Activated B cell treated with CpG ODN at 0.5 μM for 24 hours (primary cell): ENCODE data around the gene PLCB1. TPM values are rescaled to one million over a fixed set of nuclear protein-coding genes. Genes with fewer than 3 reads are reported as not detected.

Source experiments
- ATAC-seq: fragments of 200-7000 bp; cut with Tn5 transposase; one replicate; pipeline ENCODE4 v1.10.0; 2021; ENCODE audit warnings: low read depth, mild to moderate bottlenecking, moderate library complexity
- CTCF ChIA-PET: fragments of 350-600 bp; sonication (Branson Sonifier 250); formaldehyde crosslinking; loops from one replicate; lab custom pipeline; 2021; ENCODE audit warnings: antibody characterized with exemption; lab: Charles Lee
- POLR2A ChIA-PET: fragments of 350-600 bp; sonication (Branson Sonifier 250); formaldehyde crosslinking; loops from one replicate; lab custom pipeline; 2021; ENCODE audit warnings: antibody characterized with exemption; lab: Charles Lee
- DNase-seq: peaks from one replicate; pipeline ENCODE4 v3.0.0; 2022
- H3K27ac Mint-ChIP-seq: one replicate; pipeline ENCODE4 v1.8.0; 2020; ENCODE audit warnings: mixed read lengths
- H3K27me3 Mint-ChIP-seq: one replicate; pipeline ENCODE4 v1.8.0; 2021; ENCODE audit warnings: mixed read lengths
- H3K36me3 Mint-ChIP-seq: one replicate; pipeline ENCODE4 v1.8.0; 2021; ENCODE audit warnings: low read depth, mixed read lengths
- H3K4me1 Mint-ChIP-seq: one replicate; pipeline ENCODE4 v1.8.0; 2021; ENCODE audit warnings: mixed read lengths
- H3K4me3 Mint-ChIP-seq: one replicate; pipeline ENCODE4 v1.8.0; 2020; ENCODE audit warnings: mild to moderate bottlenecking, mixed read lengths
- H3K9me3 Mint-ChIP-seq: one replicate; pipeline ENCODE4 v1.8.0; 2020; ENCODE audit warnings: mixed read lengths
- CTCF ChIP-seq: fragments of 200-600 bp; IDR thresholded peaks from one replicate; pipeline ENCODE4 v1.8.0; 2022; ENCODE audit warnings: antibody characterized with exemption, mild to moderate bottlenecking
- intact Hi-C: fragments of 100-400 bp; cut with micrococcal nuclease; formaldehyde crosslinking; loops from one replicate; pipeline ENCODE4 v1.15.1; 2024
- total RNA-seq: library from RNA; stranded (reverse); gene quantifications from 2 replicates; pipeline ENCODE4 v1.2.3, GENCODE V29; 2022

PLCB1 gene
- total RNA-seq, 1 donor from 2014 or later, result 0.86 TPM

GRCh38 chr20:8720089-8720488 is 588.0 kb downstream of the PLCB1 start:
- intact Hi-C loops, result no loop called here
- CTCF ChIA-PET, result interaction anchor here (4.0 kb wide), 2 partner anchors 676 to 784 kb away, joined by 55 to 98 read pairs; no protein-coding TSS in a partner anchor
- POLR2A ChIA-PET, result no interaction called here
- H3K27me3 Mint-ChIP-seq, result no peaks in the 10 kb centered on the region
- no peak overlapping the region for H3K27ac Mint-ChIP-seq
- H3K4me3 Mint-ChIP-seq, result no peak overlapping the region
- no peaks in the 10 kb centered on the region for H3K36me3 Mint-ChIP-seq
- H3K9me3 Mint-ChIP-seq, result no peaks in the 10 kb centered on the region
- no peak for DNase-seq
- H3K4me1 Mint-ChIP-seq, result no peaks in the 10 kb centered on the region
- no peak for ATAC-seq
- TF ChIP-seq CTCF, result no peak

- ChIA-PET POLR2A (no interaction called here), CTCF (interaction anchor here (0.7 to 4.0 kb wide), 20 partner anchors 10 to 1955 kb away, joined by 3 to 98 read pairs (median 8); partner anchors contain the start of gene PLCB1)
- no peak overlapping the region for H3K4me3 Mint-ChIP-seq
- ATAC-seq (peak; percentile 31), DNase-seq (no peak)
- no peak for TF ChIP-seq CTCF
- no peaks in the 10 kb centered on the region for H3K27me3 Mint-ChIP-seq
- intact Hi-C loops, result loop anchor here (1.0 kb wide), 2 partner anchors 678 to 741 kb away; no protein-coding TSS in a partner anchor
- H3K4me1 Mint-ChIP-seq, result no peaks in the 10 kb centered on the region
- H3K27ac Mint-ChIP-seq, result no peak overlapping the region
- no peaks in the 10 kb centered on the region for H3K36me3 Mint-ChIP-seq
- no peaks in the 10 kb centered on the region for H3K9me3 Mint-ChIP-seq
Measured at GRCh38 chr20:8721098-8721497, 589.0 kb downstream of the PLCB1 start.

- TF ChIP-seq CTCF, result no peak
- ChIA-PET POLR2A (no interaction called here), CTCF (interaction anchor here (0.7 to 4.0 kb wide), 24 partner anchors 9 to 1956 kb away, joined by 3 to 98 read pairs (median 5); partner anchors contain the start of gene PLCB1)
- Mint-ChIP-seq H3K4me1 (no peaks in the 10 kb centered on the region), H3K27me3 (no peaks in the 10 kb centered on the region), H3K9me3 (no peaks in the 10 kb centered on the region), H3K4me3 (no peak overlapping the region), H3K36me3 (no peaks in the 10 kb centered on the region), H3K27ac (no peak overlapping the region)
- DNase-seq (no peak), ATAC-seq (no peak)
- intact Hi-C loops, result loop anchor here (1.0 kb wide), 1 partner anchor 332 kb away; no protein-coding TSS in a partner anchor
Measured at GRCh38 chr20:8722277-8722928, 590.3 kb downstream of the PLCB1 start.

GRCh38 chr20:8723296-8723695 is 591.2 kb downstream of the PLCB1 start:
- ATAC-seq, result no peak
- H3K36me3 Mint-ChIP-seq, result no peaks in the 10 kb centered on the region
- no peaks in the 10 kb centered on the region for H3K27me3 Mint-ChIP-seq
- TF ChIP-seq CTCF, result no peak
- no peak overlapping the region for H3K4me3 Mint-ChIP-seq
- H3K4me1 Mint-ChIP-seq, result no peaks in the 10 kb centered on the region
- CTCF ChIA-PET, result interaction anchor here (1.0 to 4.0 kb wide), 14 partner anchors 10 to 1957 kb away, joined by 3 to 98 read pairs (median 12); partner anchors contain the start of gene PLCB1
- no peaks in the 10 kb centered on the region for H3K9me3 Mint-ChIP-seq
- intact Hi-C loops, result no loop called here
- POLR2A ChIA-PET, result no interaction called here
- DNase-seq, result no peak
- no peak overlapping the region for H3K27ac Mint-ChIP-seq

- intact Hi-C loops, result no loop called here
- CTCF ChIA-PET, result no interaction called here
- DNase-seq, result no peak
Measured at GRCh38 chr20:8724884-8725283, 592.8 kb downstream of the PLCB1 start.

More at GRCh38 chr20:8724884-8725283, 592.8 kb downstream of the PLCB1 start:
- Mint-ChIP-seq H3K9me3 (no peaks in the 10 kb centered on the region), H3K36me3 (no peaks in the 10 kb centered on the region), H3K27ac (no peak overlapping the region), H3K4me3 (no peak overlapping the region), H3K4me1 (no peaks in the 10 kb centered on the region), H3K27me3 (no peaks in the 10 kb centered on the region)
- POLR2A ChIA-PET, result no interaction called here
- TF ChIP-seq CTCF, result no peak
- ATAC-seq, result no peak
